HEK293 (cell line): ENCODE data around the gene C17orf67.

Experiments used
- CTCF ChIP-seq: fragments of 450-650 bp; formaldehyde crosslinking; IDR thresholded peaks from 2 replicates; pipeline ENCODE4 v1.5.1; 2016; ENCODE audit warnings: missing biosample characterization, missing genetic modification characterization
- PBX3 ChIP-seq: sonication (generic); formaldehyde crosslinking; IDR thresholded peaks from 2 replicates; pipeline ENCODE4 v1.8.1; 2022; ENCODE audit warnings: mild to moderate bottlenecking, moderate library complexity, missing genetic modification reagents
- YY2 ChIP-seq: fragments of 450-650 bp; formaldehyde crosslinking; IDR thresholded peaks from 2 replicates; pipeline ENCODE4 v1.5.1; 2016; ENCODE audit warnings: missing biosample characterization, missing genetic modification characterization
- ZNF274 ChIP-seq, 2 experiments: fragments of 200-500 bp in 1 of 2; fragments of 450-650 bp in 1 of 2; sonication (Bioruptor generic) in 1 of 2; formaldehyde crosslinking in 1 of 2; IDR thresholded peaks; 2 replicates each; pipeline versions ENCODE4 v1.5.1 to v1.6.1; 2014 to 2016; ENCODE audit warnings: borderline replicate concordance in 1 of 2, inconsistent platforms in 1 of 2, low read length in 1 of 2, missing biosample characterization in 1 of 2, missing genetic modification characterization in 1 of 2
- ZNF518A ChIP-seq: fragments of 450-650 bp; formaldehyde crosslinking; conservative IDR thresholded peaks from 2 replicates; pipeline ENCODE4 v1.5.1; 2016; ENCODE audit warnings: low read depth, missing biosample characterization, missing genetic modification characterization

DNA sequence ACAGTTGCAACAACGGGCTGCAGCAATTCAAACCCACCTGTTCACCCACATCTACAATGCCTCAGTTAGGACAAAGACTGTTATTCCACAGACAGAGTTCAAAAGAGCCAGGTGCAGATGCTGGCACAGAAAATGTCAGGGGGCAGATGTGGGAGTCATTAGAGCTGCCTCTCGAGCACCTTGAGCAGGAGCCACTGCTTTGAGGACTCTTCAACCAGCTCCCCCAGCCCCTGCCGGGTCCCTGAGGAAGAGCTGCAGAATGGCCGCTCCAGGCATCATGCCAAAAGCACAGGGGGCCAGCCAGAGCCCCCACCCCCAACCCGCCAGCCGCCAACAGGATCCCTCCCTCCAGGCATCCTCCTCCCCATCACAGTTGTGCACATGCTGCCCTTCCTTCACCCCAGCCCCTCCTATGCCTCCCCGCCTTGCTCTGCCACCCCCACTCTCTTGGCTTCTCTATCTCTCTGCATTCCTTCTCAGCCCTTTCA, 20.8 kb downstream of the C17orf67 start:
- no peak for TF ChIP-seq YY2 (tag by site-specific recombination)
- TF ChIP-seq ZNF518A = no peak
- TF ChIP-seq PBX3 (CRISPR knock-in tag) = no peak
- TF ChIP-seq CTCF (tag by site-specific recombination) = no peak
- no peak for TF ChIP-seq ZNF274 (IDR thresholded peaks at IDR 0.05; ENCODE audit: low read length)
- TF ChIP-seq ZNF274 (tag by site-specific recombination; IDR thresholded peaks at IDR 0.05; ENCODE audit: borderline replicate concordance) = no peak
